ENCODE measurements around the gene UBA52.

The UBA52 gene

DNA sequence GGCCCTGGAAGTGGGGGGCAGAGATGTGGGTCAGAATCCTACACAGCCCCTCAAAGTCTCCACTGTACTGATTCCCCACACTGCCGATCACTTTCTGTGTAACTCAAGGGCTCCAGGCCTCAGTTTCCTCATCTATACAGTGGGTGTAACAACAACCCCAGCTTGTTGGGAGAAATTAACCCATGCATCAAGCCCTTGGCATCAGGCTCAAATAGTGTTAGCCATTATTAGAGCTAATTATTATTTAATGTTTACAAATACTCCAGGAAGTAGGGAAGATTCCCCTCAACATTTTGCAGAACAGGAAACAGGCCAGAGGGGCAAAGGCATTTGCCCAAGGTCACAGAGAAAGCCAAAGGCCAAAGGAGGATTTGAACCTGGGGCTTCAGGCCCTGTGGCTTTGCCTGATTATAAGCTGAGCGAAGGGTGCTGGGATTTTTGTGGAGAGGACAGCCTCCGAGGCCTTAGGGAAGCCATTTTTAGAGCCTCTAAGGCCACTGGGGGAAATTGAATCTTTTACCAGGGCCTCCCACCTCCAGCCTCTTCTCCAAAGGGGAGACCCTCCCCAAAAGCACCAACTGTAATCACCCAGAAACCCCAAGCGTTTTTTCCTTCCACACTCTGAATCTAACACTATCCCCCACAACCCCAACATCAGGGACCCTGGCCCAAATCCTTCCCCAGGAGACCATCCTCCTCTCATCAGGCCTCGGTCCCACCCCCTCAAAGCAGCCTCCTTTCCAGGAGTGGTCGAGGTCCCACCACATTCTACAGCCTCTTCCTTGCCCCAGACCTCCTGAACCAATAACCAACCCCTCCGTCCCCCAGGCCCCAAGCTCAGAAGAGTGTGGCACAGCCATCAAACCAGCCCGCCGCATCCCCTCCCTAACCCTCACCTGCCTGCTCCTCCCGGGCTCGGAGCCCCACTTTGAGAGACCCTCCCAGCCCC lies 29.4 kb upstream of the UBA52 start:
- H3K4me3 Mint-ChIP-seq, result peak overlapping the region; percentile 92 to 96
- no peaks in the 10 kb centered on the region for H3K27me3 Mint-ChIP-seq
- H3K27ac Mint-ChIP-seq, result peak overlapping the region; percentile 94 to 97
- ATAC-seq, result no peak
- no peak for DNase-seq
- no peaks in the 10 kb centered on the region for H3K9me3 Mint-ChIP-seq
- H3K4me1 Mint-ChIP-seq, result peaks cover 35% of the 10 kb centered on the region

- H3K27me3 Mint-ChIP-seq, result no peaks in the 10 kb centered on the region
- H3K9me3 Mint-ChIP-seq, result no peaks in the 10 kb centered on the region
- ATAC-seq, result peak; percentile 96
- H3K4me1 Mint-ChIP-seq, result peaks cover 35% of the 10 kb centered on the region
- DNase-seq, result peak; percentile 92 to 94
- H3K27ac Mint-ChIP-seq, result peak within 1 kb of the TSS; percentile 98 to 99
- H3K4me3 Mint-ChIP-seq, result peak within 1 kb of the TSS; percentile 97
These were observed 28.5 kb upstream of the UBA52 start, which contains the start of gene FKBP8 for GRCh38 chr19:18542941-18543813. Gene FKBP8 (minus strand): TSS chr19:18543573. CDS start chr19:18541970, 1,603 bp downstream.

DNA sequence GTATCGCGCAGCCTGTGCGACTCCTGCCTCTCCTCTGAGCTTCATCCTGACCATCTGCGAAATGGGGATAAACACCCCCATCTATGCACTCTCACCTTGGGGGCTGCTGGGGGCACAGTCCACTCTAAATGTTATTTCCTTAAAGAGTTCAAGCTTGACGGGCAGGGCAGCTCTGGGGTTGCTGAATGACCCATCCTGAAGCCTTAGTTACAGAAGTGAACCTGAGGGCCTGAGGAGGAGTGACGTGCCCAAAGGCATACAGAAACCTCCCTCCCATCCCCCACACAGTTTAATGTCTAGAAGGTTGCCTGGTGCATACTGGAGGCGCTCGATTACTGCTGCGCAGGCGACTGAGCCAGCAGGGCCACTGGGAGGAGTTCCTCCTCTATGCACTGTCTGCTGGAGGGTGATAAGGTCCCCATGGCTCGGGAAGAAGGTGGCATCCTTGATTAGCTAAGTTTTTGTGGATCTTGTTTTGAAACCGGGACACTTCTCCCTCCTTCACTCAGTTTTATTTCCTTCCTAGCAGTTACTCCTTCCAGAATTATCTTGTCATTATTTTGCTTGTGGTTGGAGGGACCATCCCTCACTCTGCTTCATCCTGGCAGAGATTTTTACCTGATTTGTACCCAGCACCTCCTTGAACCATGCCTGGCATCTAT lies 27.7 kb upstream of the UBA52 start:
- DNase-seq (peak; percentile 75 to 84), ATAC-seq (peak; percentile 92)
- H3K9me3 Mint-ChIP-seq, result no peaks in the 10 kb centered on the region
- no peaks in the 10 kb centered on the region for H3K27me3 Mint-ChIP-seq
- H3K4me3 Mint-ChIP-seq, result peak overlapping the region; percentile 97
- peaks cover 35% of the 10 kb centered on the region for H3K4me1 Mint-ChIP-seq
- peak overlapping the region; percentile 98 to 99 for H3K27ac Mint-ChIP-seq

DNA sequence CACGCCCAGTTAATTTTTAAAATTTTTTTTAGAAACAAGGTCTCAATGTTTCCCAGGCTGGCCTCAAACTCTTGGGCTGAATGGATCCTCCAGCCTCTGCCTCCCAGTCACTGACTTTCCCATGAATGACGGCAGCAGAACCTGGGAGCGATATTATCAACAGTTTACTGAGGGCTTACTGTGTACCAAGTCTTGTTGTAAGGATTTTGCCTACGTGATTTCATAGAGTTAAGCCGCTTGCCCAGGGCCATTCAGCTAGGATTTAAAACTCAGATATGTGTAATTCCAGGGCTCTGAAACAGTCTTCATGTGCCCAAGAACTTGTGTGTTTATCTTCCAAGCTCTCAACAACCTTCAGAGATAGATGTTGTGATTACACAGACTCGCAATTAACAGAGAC lies 20.0 kb upstream of the UBA52 start:
- H3K27ac Mint-ChIP-seq, result no peak overlapping the region
- ATAC-seq (no peak), DNase-seq (no peak)
- H3K4me1 Mint-ChIP-seq, result no peaks in the 10 kb centered on the region
- H3K4me3 Mint-ChIP-seq, result no peak overlapping the region
- H3K9me3 Mint-ChIP-seq, result no peaks in the 10 kb centered on the region
- no peaks in the 10 kb centered on the region for H3K27me3 Mint-ChIP-seq

DNA sequence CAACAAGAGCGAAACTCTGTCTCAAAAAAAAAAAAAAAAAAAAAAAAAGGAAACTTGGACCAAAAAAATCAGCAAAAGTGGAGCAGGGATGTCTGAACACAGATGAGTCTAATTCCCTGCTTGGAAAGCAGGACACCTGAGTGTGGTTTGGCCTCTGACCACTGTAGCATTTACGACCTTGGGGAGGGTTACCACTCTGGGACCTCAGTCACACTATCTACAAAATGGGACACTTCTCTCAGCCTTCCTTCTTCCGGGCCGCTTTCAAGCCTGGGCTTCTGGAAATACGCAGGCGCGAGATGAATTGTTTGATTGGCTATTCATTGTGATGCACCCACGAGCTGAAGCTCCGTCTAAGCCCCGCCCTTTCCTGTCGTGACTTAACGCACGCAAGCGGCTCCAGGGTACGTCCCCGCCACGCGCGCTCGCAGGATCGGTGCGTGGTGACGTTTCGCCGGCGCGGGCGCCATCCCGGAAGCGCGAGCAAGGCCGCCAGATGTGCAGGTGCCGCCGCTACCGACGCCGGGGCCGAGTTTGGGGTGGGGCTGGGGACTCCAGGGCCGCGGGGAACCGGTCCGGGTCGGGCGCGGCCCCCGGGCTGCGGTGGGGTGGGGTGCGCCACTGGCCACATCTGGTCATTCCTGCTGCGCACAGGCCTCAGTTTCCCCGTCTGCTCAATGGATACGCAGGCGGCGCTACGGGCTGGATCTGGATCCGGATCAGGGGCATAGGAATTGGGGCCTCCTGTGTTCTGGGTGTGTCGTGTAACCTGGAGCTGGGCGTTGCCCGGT lies 14.1 kb upstream of the UBA52 start, which contains the start of gene KXD1:
TSS of gene KXD1 (plus strand) at position 460 of the 791 bp plus-strand sequence. CDS start 4,187 bp downstream, outside the sequence.
- DNase-seq, result peak; percentile 96 to 98
- Mint-ChIP-seq H3K4me1 (peaks cover 36% of the 10 kb centered on the region), H3K27me3 (no peaks in the 10 kb centered on the region), H3K9me3 (no peaks in the 10 kb centered on the region), H3K4me3 (peak within 1 kb of the TSS; percentile 83 to 98), H3K27ac (peak within 1 kb of the TSS; percentile 98)
- ATAC-seq, result peak; percentile 99

DNA sequence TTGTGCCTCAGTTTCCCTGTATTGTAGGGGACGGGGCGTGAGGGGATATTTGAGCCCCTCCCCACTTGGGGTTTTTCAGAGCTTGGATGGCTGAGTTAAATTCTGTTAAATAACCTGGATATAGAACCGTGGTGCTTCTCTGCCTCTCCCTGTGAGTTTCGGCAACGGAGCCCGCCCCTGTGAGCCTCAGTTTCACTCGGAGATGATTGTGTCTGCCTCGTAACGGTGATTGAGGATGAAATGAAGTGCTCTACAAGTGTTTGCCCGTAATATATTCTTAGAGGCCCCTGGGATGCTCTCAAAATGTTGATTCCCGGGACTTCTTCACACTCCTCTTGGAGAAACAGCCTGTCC lies 13.5 kb upstream of the UBA52 start:
- Mint-ChIP-seq H3K9me3 (no peaks in the 10 kb centered on the region), H3K27me3 (no peaks in the 10 kb centered on the region), H3K4me1 (peaks cover 36% of the 10 kb centered on the region), H3K27ac (peak overlapping the region; percentile 98), H3K4me3 (peak overlapping the region; percentile 83 to 98)
- no peak for ATAC-seq
- no peak for DNase-seq

GRCh38 chr19:18558604-18559003 lies 13.1 kb upstream of the UBA52 start:
- DNase-seq (no peak), ATAC-seq (no peak)
- H3K27me3 Mint-ChIP-seq, result no peaks in the 10 kb centered on the region
- H3K9me3 Mint-ChIP-seq, result no peaks in the 10 kb centered on the region
- peak overlapping the region; percentile 83 to 98 for H3K4me3 Mint-ChIP-seq
- H3K27ac Mint-ChIP-seq, result peak overlapping the region; percentile 98
- H3K4me1 Mint-ChIP-seq, result peaks cover 36% of the 10 kb centered on the region

- DNase-seq (no peak), ATAC-seq (no peak)
- H3K27ac Mint-ChIP-seq, result peak overlapping the region; percentile 74 to 87
- H3K4me3 Mint-ChIP-seq, result peak overlapping the region; percentile 83 to 98
- no peaks in the 10 kb centered on the region for H3K27me3 Mint-ChIP-seq
- H3K9me3 Mint-ChIP-seq, result no peaks in the 10 kb centered on the region
- H3K4me1 Mint-ChIP-seq, result peaks cover 36% of the 10 kb centered on the region
These were observed 12.0 kb upstream of the UBA52 start for GRCh38 chr19:18559685-18560084.

DNA sequence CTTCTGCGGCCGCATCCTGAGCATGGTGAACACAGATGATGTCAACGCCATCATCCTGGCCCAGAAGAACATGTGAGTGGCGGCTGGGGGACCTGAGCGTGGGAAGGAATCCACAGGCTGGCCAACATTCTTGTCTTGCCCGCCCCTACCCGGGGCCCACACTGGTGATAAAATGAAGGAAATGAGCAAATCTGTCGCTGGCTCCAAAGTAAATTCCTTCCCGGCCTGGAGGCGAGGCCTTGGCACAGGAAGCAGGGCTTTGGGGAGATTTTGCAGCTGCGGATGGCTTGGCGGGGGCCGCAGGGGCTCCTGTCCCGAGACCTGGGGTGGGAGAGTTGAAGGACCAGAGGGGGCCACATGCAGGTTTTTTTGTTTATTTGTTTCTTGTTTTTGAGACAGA lies 9.6 kb upstream of the UBA52 start:
- Mint-ChIP-seq H3K9me3 (no peaks in the 10 kb centered on the region), H3K4me1 (peaks cover 36% of the 10 kb centered on the region), H3K27ac (peak overlapping the region in 1 of 2 donors; percentile 27), H3K4me3 (no peak overlapping the region), H3K27me3 (no peaks in the 10 kb centered on the region)
- ATAC-seq (no peak), DNase-seq (no peak)

GRCh38 chr19:18566953-18567352 lies 4.7 kb upstream of the UBA52 start:
- no peak overlapping the region for H3K27ac Mint-ChIP-seq
- no peak for ATAC-seq

DNA sequence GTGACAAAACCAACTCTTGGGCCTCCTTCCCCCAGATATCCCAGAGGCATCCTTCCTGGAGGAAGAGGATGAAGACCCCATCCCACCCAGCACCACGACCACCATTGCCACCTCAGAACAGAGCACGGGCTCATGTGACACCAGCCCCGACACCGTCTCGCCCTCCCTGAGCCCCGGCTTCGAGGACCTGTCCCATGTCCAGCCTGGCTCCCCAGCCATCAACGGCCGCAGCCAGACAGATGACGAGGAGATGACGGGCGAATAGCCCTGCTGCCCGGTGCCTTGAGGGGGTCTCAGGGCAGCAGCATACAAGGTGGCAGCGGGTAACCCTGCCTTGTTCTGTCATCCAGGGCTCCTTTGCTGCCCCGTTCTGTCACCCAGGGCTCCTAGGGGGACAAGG lies 3.3 kb upstream of the UBA52 start:
- ATAC-seq (no peak), DNase-seq (no peak)
- no peaks in the 10 kb centered on the region for H3K27me3 Mint-ChIP-seq
- H3K4me1 Mint-ChIP-seq, result peaks cover 23% of the 10 kb centered on the region
- no peaks in the 10 kb centered on the region for H3K9me3 Mint-ChIP-seq
- no peak overlapping the region for H3K4me3 Mint-ChIP-seq
- H3K27ac Mint-ChIP-seq, result peak overlapping the region in 1 of 2 donors; percentile 32

More at GRCh38 chr19:18566953-18567352, 4.7 kb upstream of the UBA52 start:
- Mint-ChIP-seq H3K4me3 (no peak overlapping the region), H3K27me3 (no peaks in the 10 kb centered on the region), H3K4me1 (peaks cover 10% of the 10 kb centered on the region), H3K9me3 (no peaks in the 10 kb centered on the region)
- no peak for DNase-seq

GRCh38 chr19:18574691-18575291 lies 3.1 kb downstream of the UBA52 start:
- no peak overlapping the region for H3K4me3 Mint-ChIP-seq

GRCh38 chr19:18576383-18576782 lies 4.7 kb downstream of the UBA52 start:
- ATAC-seq (no peak), DNase-seq (no peak)
- Mint-ChIP-seq H3K4me1 (peaks cover 53% of the 10 kb centered on the region), H3K27me3 (no peaks in the 10 kb centered on the region), H3K27ac (no peak overlapping the region), H3K4me3 (no peak overlapping the region), H3K9me3 (no peaks in the 10 kb centered on the region)

More at GRCh38 chr19:18574691-18575291, 3.1 kb downstream of the UBA52 start:
- no peak for ATAC-seq
- DNase-seq, result no peak
- Mint-ChIP-seq H3K9me3 (no peaks in the 10 kb centered on the region), H3K27me3 (no peaks in the 10 kb centered on the region), H3K4me1 (peaks cover 57% of the 10 kb centered on the region), H3K27ac (no peak overlapping the region)

DNA sequence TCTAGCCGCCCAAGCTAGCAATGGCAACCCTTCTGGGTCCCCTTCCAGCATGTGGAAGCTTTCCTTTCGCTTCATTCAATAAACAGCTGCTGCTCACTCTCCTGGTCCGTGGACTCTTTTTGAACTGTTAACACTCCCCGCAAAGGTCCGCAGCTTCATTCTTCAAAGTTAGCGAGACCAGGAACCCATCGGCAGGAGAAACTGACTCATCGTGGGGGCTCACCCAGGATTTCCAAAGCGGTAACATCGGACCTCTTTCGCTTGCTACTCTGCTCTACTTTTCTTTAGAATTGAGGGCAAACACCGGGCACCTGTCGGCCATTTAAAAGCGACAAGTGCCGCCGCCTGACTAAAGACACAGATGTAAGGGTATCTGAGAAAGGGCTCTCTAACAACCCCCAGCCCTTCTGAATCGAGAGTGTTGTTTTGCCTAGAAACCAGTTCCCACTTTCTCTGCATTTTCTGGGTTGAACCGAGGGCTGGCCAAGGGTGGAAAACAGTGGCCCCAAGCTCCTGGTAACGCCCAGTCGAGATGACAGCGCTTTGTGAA lies 5.8 kb downstream of the UBA52 start:
- Mint-ChIP-seq H3K9me3 (no peaks in the 10 kb centered on the region), H3K27me3 (no peaks in the 10 kb centered on the region), H3K4me1 (peaks cover 43% of the 10 kb centered on the region), H3K4me3 (no peak overlapping the region), H3K27ac (no peak overlapping the region)
- ATAC-seq (no peak), DNase-seq (no peak)
